Prostate gland (tissue), 2 donors: ENCODE results near the gene TRPV3. TPM values are rescaled to one million over a fixed set of nuclear protein-coding genes. Genes with fewer than 3 reads are reported as not detected.

Experiments
- DNase-seq: peaks from one replicate; pipeline ENCODE4 v3.0.0-alpha.2; 2019; ENCODE audit warnings: low spot score
- H3K27ac ChIP-seq, 2 donors: fragments of 200-600 bp; sonication (generic); 2 replicates each; pipeline ENCODE4 v1.5.1; 2017 to 2019
- H3K27me3 ChIP-seq: fragments of 200-600 bp; sonication (generic); replicated peaks from 2 replicates; pipeline ENCODE4 v1.5.1; 2019; ENCODE audit not compliant: insufficient read depth
- H3K36me3 ChIP-seq, 2 donors: fragments of 200-600 bp; sonication (generic); 1 replicate in 1 of 2; 2 replicates in 1 of 2; pipeline versions ENCODE4 v1.5.1 to v1.8.1; 2017 to 2019
- H3K4me1 ChIP-seq: fragments of 200-600 bp; sonication (generic); replicated peaks from 2 replicates; pipeline ENCODE4 v1.5.1; 2019
- H3K4me3 ChIP-seq, 2 donors: fragments of 200-600 bp; sonication (generic); 2 replicates each; pipeline ENCODE4 v1.5.1; 2017 to 2019
- H3K9me3 ChIP-seq: fragments of 200-600 bp; sonication (generic); 2 replicates; pipeline ENCODE4 v1.5.1; 2017
- CTCF ChIP-seq, 4 experiments: fragments of 200-600 bp in 2 of 4; fragments of 450-650 bp in 2 of 4; sonication (generic) in 2 of 4; IDR thresholded peaks; 1 replicate in 3 of 4; 2 replicates in 1 of 4; pipeline ENCODE4 v1.5.1; 2016 to 2019; ENCODE audit warnings: antibody characterized with exemption in 4 of 4, mild to moderate bottlenecking in 2 of 4, moderate library complexity in 2 of 4
- POLR2A ChIP-seq: fragments of 450-650 bp; IDR thresholded peaks from one replicate; pipeline ENCODE4 v1.6.1; 2016; ENCODE audit warnings: antibody characterized with exemption, mild to moderate bottlenecking
- POLR2AphosphoS5 ChIP-seq: sonication (generic); formaldehyde crosslinking; IDR thresholded peaks from one replicate; pipeline ENCODE4 v1.6.1; 2017; ENCODE audit warnings: antibody characterized with exemption
- WGBS: methylation state at CpG from one replicate; pipeline ENCODE4 v1.1.5; 2018; 5-methylcytosine and 5-hydroxymethylcytosine counted together
- intact Hi-C: fragments of 100-400 bp; cut with DNase I; formaldehyde crosslinking; loops from one replicate; pipeline ENCODE4 v1.14.2; 2022
- total RNA-seq, 2 donors: library from RNA; depleted of rRNA; stranded (reverse); fragments of >200 nt; gene quantifications; one replicate each; pipeline ENCODE4 v1.1.0, GENCODE V29; 2016

Gene TRPV3
- total RNA-seq, 2 donors from 2014 or later: 10.5 TPM; not detected in 1

- no peaks in the 10 kb centered on the region for H3K36me3 ChIP-seq
- TF ChIP-seq POLR2AphosphoS5: no peak
- no peak for TF ChIP-seq CTCF (IDR thresholded peaks at IDR 0.05)
- no peak for TF ChIP-seq POLR2A
- no peak for DNase-seq
- intact Hi-C loops: no loop called here
- H3K4me3 ChIP-seq: no peak overlapping the region
- H3K9me3 ChIP-seq: no peaks in the 10 kb centered on the region
- H3K27me3 ChIP-seq: no peaks in the 10 kb centered on the region
- H3K27ac ChIP-seq: no peak overlapping the region
- WGBS: 87% methylated on average over 5 of the region's 5 CpGs
- no peaks in the 10 kb centered on the region for H3K4me1 ChIP-seq
Measured at GRCh38 chr17:3544365-3544764, 13.2 kb downstream of the TRPV3 start.

- Histone ChIP-seq H3K4me1 (no peaks in the 10 kb centered on the region), H3K27ac (no peak overlapping the region), H3K9me3 (no peaks in the 10 kb centered on the region), H3K4me3 (no peak overlapping the region), H3K27me3 (no peaks in the 10 kb centered on the region), H3K36me3 (no peaks in the 10 kb centered on the region)
- DNase-seq: no peak
- TF ChIP-seq POLR2A: no peak
- TF ChIP-seq POLR2AphosphoS5: no peak
- no peak for TF ChIP-seq CTCF (IDR thresholded peaks at IDR 0.05)
- intact Hi-C loops: no loop called here
- 76% methylated on average over 10 of the region's 10 CpGs for WGBS
Measured at GRCh38 chr17:3543453-3543852, 14.2 kb downstream of the TRPV3 start.

GRCh38 chr17:3542410-3543088 is 15.1 kb downstream of the TRPV3 start:
- no peaks in the 10 kb centered on the region for H3K27me3 ChIP-seq
- no peaks in the 10 kb centered on the region for H3K36me3 ChIP-seq
- no peak for TF ChIP-seq POLR2A
- no peak for TF ChIP-seq POLR2AphosphoS5
- TF ChIP-seq CTCF (IDR thresholded peaks at IDR 0.05): no peak
- WGBS: 75% methylated on average over 16 of the region's 16 CpGs
- no peak overlapping the region for H3K4me3 ChIP-seq
- intact Hi-C loops: no loop called here
- no peaks in the 10 kb centered on the region for H3K9me3 ChIP-seq
- no peak for DNase-seq
- no peaks in the 10 kb centered on the region for H3K4me1 ChIP-seq
- no peak overlapping the region for H3K27ac ChIP-seq

- H3K9me3 ChIP-seq: no peaks in the 10 kb centered on the region
- no peaks in the 10 kb centered on the region for H3K36me3 ChIP-seq
- no peaks in the 10 kb centered on the region for H3K4me1 ChIP-seq
- H3K4me3 ChIP-seq: no peak overlapping the region
- H3K27ac ChIP-seq: no peak overlapping the region
- no peak for DNase-seq
- 75% methylated on average over 8 of the region's 8 CpGs for WGBS
- no peaks in the 10 kb centered on the region for H3K27me3 ChIP-seq
- intact Hi-C loops: no loop called here
- no peak for TF ChIP-seq POLR2AphosphoS5
- no peak for TF ChIP-seq POLR2A
- TF ChIP-seq CTCF (IDR thresholded peaks at IDR 0.05): no peak
Measured at GRCh38 chr17:3539881-3540540, 17.6 kb downstream of the TRPV3 start.

- intact Hi-C loops: no loop called here
- no peak overlapping the region for H3K27ac ChIP-seq
- no peak for TF ChIP-seq CTCF (IDR thresholded peaks at IDR 0.05)
- TF ChIP-seq POLR2A: no peak
- no peak for TF ChIP-seq POLR2AphosphoS5
- 84% methylated on average over 5 of the region's 5 CpGs for WGBS
- H3K4me3 ChIP-seq: no peak overlapping the region
- DNase-seq: no peak
- no peaks in the 10 kb centered on the region for H3K9me3 ChIP-seq
- no peaks in the 10 kb centered on the region for H3K36me3 ChIP-seq
- H3K27me3 ChIP-seq: no peaks in the 10 kb centered on the region
- no peaks in the 10 kb centered on the region for H3K4me1 ChIP-seq
Measured at GRCh38 chr17:3536716-3537115, 20.9 kb downstream of the TRPV3 start.
